Glomerular visceral epithelial cell (primary cell): Measurements from ENCODE around the gene ZER1.
"Not testable (repeated sequence)": the region's sequence is repeated elsewhere in the genome, so short reads cannot be mapped to it uniquely, and the experiment has no call there.

Source experiments
- DNase-seq: peaks from one replicate; pipeline ENCODE4 v3.0.0-alpha.2; 2016; ENCODE audit errors: extremely low spot score

ZER1 gene

DNA sequence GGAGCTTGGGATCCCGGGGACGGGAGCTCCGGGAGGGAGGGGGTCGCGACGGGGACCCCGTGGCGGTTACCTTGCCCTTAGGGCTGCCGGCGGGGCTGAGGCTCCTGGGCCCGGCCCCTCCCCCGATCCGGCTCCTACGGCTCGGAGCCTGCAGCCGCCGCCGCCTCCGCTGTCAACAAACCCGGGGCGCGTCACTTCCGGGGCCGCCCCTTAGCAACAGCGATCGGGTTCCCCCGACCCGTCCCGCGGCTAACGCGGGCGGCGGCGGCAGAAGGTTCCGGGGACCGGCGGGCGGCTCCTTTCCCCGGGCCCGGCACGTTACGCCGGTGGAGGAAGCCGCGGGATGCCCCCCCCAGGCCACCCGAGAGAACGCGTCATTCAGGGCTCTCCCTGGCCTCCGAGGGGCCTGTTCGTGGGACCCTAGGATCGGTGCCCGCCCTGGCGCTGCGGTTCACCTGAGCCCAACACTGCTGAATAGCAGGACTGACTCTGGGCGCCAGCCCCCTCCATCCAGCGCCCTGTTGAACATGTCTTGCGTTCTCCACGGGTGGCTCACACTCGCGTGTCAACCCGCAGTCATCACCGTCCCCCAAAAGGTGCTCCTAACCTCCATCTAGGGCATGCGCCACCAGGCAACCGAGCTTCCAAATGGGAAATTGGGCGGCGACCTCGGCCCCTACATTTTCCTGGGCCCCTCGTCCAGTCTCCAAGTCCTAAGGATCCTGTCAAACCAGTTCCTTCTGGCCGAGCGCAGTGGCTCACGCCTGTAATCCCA is at the start of gene ZER1:
TSS of gene ZER1 (minus strand) at position 183 of the 775 bp plus-strand sequence. CDS start 16,362 bp downstream, outside the sequence.
- DNase-seq, result peak; percentile 88

DNA sequence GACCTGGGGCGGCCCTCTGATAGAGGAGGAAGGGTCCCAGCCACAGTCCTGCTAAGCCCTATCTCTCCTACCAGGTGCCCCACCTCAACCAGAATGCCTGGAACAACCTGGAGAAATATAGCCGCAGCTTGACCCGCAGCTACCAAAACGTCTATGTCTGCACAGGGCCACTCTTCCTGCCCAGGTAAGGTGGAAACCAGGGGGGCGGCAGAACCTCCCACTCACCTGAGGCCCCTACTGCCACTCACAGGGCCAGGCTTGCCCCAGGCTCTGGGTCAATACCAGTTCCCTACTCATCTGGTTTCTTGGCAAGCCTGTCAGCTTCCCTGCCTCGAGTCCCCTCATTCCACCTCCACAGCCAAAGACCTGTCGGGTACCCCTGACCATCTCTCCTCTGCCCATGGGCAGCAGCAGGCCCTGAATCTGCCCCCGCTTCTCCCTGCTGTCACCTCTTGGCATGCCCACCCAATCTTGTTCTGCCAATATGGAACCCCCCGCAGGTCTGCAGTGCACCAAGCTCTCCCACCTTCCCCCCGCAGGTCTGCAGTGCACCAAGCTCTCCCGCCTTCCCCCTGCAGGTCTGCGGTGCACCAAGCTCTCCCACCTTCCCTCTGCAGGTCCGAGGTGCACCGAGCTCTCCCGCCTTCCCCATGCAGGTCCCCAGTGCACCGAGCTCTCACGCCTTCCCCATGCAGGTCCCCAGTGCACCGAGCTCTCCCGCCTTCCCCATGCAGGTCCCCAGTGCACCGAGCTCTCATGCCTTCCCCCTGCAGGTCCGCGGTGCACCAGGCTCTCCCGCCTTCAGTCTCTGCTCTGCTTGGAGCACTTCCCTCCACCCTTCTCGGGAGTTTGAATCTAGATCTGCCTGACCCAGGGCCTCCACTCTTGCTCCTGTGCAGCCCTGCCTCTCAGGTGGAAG is 49.2 kb upstream of the ZER1 start:
- DNase-seq, result no peak

- DNase-seq, result no peak
These were observed 48.3 kb upstream of the ZER1 start for GRCh38 chr9:128819716-128820664.

- DNase-seq, result peak; percentile 15
These were observed 47.4 kb upstream of the ZER1 start for GRCh38 chr9:128818839-128819715.

DNA sequence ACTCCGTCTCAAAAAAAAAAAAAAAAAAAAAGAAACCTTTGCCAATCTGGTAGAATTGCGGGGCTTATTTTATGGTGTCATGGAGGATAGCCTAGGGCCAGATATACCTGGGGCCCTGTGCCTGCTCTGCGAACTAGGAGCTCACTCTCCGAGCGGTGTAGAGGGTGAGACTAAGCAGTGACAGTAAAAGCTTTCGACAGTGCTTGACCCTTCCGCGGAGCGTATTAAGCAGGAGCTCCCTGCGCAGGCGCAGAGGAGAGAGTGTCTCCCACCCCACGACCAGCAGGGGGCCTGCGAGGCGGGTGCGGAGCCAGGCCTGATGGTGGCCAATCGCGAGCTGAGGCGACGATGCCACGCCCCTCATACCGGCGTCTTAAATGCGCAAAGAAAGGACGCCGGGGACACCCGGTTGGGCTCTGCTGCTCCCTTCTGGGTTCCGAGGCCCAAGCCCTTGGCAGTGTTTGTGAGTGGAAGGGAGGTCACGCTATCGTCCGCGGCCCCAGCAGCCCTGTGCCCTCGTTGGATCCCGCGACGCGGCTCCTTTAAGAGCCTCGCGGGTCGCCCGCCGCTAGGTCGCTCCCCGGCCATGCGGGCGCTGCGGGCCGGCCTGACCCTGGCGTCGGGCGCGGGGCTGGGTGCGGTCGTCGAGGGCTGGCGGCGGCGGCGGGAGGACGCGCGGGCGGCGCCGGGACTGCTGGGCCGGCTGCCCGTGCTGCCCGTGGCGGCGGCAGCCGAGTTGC is 46.5 kb upstream of the ZER1 start, which contains the start of gene ENDOG:
TSS of gene ENDOG (plus strand) at position 402 of the 740 bp plus-strand sequence. CDS start at position 587, 185 bp downstream.
- DNase-seq, result peak; percentile 97

- DNase-seq, result no peak
These were observed 39.1 kb upstream of the ZER1 start for GRCh38 chr9:128810873-128811272.

GRCh38 chr9:128809831-128810230 is 38.1 kb upstream of the ZER1 start:
- no peak for DNase-seq

DNA sequence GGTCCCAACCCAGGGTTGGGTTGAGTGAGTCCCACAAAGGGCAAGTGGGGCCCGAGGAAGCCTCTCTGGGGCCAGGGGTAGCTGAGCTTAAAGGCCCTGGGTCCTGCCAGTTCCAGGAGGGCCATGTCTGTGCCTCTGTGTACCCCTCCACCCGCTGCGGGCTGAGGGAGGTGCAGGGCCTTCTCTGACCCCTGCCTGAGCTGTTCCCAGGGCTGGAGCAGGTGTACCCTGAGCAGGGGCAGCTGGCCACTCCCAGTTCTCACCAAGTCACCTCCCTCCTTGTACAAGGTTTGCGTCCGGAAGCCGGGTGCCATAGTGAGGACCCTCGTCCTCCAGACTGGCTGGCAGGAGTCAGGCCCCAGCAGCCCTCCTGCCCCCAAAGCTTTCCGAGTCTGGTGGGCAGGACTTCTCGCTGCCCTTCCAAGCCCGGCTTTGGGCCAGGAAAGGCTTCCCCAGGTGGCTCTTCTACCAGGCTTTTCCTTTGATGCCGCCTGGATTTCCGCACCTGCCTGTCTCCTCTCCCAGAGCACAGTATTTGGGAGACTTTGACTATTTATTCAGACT is 37.4 kb upstream of the ZER1 start:
- DNase-seq, result no peak

DNA sequence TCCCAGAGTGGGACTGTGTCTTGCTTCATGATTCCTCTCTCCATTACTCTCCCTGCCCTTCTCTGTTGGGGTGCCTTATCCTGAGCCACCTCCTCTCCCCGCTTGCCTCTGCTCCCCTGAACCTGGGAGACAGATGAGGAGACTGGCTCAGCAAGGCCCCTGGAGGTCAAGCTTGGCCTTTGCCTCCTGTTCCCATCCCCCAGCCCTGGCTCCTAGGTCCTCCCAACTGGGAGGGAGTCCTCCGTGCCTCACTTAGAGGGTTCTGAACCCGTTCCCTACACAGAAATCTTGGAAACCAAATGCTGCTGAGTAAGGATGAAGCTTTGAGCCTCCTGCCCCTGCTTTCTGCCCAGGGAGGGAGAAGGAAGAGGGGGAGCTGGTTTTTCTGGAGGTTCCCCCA is 36.8 kb upstream of the ZER1 start:
- no peak for DNase-seq

DNA sequence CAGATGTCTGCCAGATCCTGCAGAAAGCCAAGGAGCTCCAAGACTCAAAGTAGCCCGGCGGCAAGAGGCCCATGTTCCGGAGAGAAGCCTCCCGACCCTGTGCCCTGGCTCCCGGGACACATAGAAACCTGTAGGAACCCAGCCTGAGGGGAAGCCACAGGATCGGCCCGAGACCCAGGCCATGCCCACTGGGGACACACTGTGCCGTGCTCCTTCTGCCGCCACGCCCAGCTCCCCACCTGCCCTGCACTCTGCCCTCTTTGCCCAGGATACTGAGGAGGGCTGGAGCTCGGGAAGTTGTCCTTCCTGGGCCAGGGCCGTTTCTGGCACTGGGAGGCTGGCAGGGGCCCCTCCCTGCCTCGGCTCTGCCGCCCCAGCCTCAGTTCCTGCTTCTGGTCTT is 36.1 kb upstream of the ZER1 start:
- DNase-seq, result no peak

GRCh38 chr9:128805661-128806060 is 33.9 kb upstream of the ZER1 start:
- no peak for DNase-seq

GRCh38 chr9:128802482-128802881 is 30.8 kb upstream of the ZER1 start:
- DNase-seq, result no peak

GRCh38 chr9:128800061-128800460 is 28.3 kb upstream of the ZER1 start:
- DNase-seq, result no peak

DNA sequence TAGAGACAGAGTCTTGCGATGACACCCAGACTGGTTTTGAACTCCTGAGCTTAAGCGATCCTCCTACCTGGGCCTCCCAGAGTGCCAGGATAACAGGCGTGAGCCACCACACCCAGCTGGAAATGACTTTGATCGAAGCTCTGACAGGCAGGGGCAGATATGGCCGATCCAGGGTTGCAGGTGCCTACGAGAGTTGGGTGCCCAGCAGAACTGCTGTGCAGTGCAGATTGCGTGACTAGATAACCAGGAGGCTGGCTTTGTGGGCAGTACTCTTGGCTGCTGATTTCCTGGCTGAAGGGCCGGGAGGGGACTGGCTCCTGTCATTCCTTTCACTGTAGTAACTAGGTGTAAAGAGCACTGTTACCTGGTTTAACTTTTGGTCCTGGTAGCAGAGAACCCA is 27.2 kb upstream of the ZER1 start:
- no peak for DNase-seq

DNA sequence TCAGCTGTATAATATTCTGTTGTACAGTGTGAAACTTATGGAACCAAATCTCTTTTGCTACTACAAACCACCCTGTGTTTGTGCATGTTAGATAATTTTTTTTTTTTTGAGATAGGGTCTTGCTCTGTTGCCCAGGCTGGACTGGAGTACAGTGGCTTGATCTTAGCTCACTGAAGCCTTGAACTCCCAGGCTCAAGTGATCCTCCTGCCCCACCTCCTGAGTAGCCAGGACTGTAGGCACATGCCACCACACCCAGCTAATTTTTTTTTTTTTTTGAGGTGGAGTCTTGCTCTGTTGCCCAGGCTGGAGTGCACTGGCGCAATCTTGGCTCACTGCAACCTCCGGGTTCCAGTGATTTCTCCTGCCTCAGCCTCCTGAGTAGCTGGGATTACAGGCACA is 23.2 kb upstream of the ZER1 start:
- DNase-seq, result not testable (repeated sequence)

DNA sequence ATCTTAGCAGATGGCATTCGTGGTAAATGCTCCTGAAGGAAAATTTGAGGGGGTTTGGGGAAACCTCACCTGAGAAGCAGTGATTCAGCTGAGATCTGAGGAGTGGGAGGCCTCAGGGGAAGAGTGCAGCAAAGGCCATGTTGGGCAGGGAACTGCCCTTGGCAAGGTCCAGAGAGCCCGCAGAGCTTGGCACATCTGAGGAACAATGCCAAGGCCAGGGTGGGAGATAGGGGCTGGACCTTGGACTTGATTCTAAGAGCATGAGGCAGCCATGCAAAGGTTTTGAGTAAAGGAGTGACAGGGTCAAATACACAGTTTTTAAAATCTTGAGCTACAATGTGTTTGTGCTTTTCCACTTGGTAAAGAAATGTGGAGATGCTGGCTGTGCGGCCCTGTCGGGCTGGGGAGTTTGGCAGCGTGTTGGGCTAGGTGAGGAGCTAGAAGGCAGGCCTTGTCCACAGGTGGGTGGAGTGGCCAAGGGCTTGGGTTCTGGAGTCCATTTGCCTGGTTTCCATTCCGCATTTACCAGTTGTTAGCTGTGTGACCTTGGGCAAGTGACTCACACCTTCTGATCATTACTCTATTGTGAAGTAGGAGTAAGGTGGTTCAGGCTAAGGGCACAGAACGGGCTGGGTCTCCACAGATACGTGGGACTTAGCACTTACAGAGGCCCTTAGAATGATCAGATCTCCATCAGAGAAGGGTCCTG is 21.4 kb upstream of the ZER1 start:
- DNase-seq, result no peak

GRCh38 chr9:128792134-128792533 is 20.4 kb upstream of the ZER1 start:
- DNase-seq, result no peak

DNA sequence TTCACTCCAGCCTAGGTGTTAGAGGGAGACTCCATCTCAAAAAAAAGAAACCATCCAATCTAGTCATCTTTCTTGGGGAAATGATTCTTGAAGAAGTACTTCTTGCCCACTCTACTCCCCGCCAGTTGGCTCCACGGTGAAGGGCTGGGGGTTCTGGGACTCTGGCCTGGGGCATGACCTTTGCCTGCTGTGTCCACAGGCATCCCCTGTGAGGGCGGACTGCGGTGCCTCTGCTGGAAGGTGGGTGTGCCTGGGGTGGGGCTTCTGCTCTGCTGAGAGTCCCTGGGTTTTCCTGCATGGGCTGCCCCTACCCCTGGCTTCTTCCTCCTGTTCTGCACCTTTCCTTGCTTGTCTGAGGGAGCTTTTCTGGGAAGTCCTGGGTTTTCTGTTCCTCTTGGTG is 18.8 kb upstream of the ZER1 start:
- DNase-seq, result no peak

DNA sequence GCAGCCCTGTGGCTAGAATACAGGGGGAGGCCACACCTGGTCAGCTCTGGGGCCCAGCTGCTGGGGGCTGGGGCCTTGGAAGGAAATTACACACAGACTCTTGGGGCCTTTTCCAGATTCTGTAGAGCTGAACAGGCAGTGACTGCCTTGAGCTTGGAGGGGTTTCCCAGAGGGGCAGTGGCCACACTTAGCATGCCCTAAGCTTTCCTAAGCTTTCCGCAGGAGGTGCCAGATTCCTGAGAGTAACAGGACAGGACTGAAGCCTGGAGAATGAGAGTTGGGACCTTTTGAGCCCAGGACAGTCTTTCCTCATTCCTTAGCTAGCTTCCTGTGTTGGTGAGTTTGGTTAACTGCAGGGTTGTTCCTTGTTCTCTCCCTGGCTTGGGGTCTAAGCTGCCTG is 16.7 kb upstream of the ZER1 start:
- DNase-seq, result no peak
